Nephron progenitor cell (in vitro differentiated cells): ENCODE measurements around the gene RAB1B.

ENCODE experiments used
- DNase-seq: peaks from one replicate; pipeline ENCODE4 v3.0.0; 2021
- H3K27ac Mint-ChIP-seq: 2 replicates; pipeline ENCODE4 v1.8.0; 2021; ENCODE audit warnings: mild to moderate bottlenecking, moderate library complexity, mixed read lengths
- H3K27me3 Mint-ChIP-seq: 2 replicates; pipeline ENCODE4 v1.8.0; 2021; ENCODE audit warnings: mild to moderate bottlenecking, low read depth, mixed read lengths; ENCODE audit not compliant: poor library complexity
- H3K36me3 Mint-ChIP-seq: 2 replicates; pipeline ENCODE4 v1.8.0; 2021; ENCODE audit warnings: low read depth, mixed read lengths
- H3K4me1 Mint-ChIP-seq: 2 replicates; pipeline ENCODE4 v1.8.0; 2021; ENCODE audit warnings: mixed read lengths
- H3K4me3 Mint-ChIP-seq: 2 replicates; pipeline ENCODE4 v1.8.0; 2021; ENCODE audit warnings: mild to moderate bottlenecking, moderate library complexity, mixed read lengths
- H3K9me3 Mint-ChIP-seq: 2 replicates; pipeline ENCODE4 v1.8.0; 2021; ENCODE audit warnings: mild to moderate bottlenecking, moderate library complexity, mixed read lengths
- CTCF ChIP-seq: fragments of 200-600 bp; sonication (generic); IDR thresholded peaks from 2 replicates; pipeline ENCODE4 v1.5.0; 2021; ENCODE audit warnings: antibody characterized with exemption

RAB1B gene

GRCh38 chr11:66264383-66264782 lies 4.1 kb upstream of the RAB1B start:
- no peak for TF ChIP-seq CTCF
- Mint-ChIP-seq H3K27ac (no peak overlapping the region), H3K27me3 (no peaks in the 10 kb centered on the region), H3K4me3 (no peak overlapping the region), H3K9me3 (no peaks in the 10 kb centered on the region), H3K4me1 (peaks cover 20% of the 10 kb centered on the region), H3K36me3 (peaks cover 21% of the 10 kb centered on the region)
- DNase-seq: no peak

GRCh38 chr11:66264914-66265313 lies 3.5 kb upstream of the RAB1B start:
- DNase-seq: peak; percentile 44
- H3K4me3 Mint-ChIP-seq: no peak overlapping the region
- TF ChIP-seq CTCF: peak; percentile 39
- no peaks in the 10 kb centered on the region for H3K9me3 Mint-ChIP-seq
- H3K4me1 Mint-ChIP-seq: peaks cover 22% of the 10 kb centered on the region
- peaks cover 16% of the 10 kb centered on the region for H3K36me3 Mint-ChIP-seq
- H3K27me3 Mint-ChIP-seq: no peaks in the 10 kb centered on the region
- H3K27ac Mint-ChIP-seq: no peak overlapping the region

DNA sequence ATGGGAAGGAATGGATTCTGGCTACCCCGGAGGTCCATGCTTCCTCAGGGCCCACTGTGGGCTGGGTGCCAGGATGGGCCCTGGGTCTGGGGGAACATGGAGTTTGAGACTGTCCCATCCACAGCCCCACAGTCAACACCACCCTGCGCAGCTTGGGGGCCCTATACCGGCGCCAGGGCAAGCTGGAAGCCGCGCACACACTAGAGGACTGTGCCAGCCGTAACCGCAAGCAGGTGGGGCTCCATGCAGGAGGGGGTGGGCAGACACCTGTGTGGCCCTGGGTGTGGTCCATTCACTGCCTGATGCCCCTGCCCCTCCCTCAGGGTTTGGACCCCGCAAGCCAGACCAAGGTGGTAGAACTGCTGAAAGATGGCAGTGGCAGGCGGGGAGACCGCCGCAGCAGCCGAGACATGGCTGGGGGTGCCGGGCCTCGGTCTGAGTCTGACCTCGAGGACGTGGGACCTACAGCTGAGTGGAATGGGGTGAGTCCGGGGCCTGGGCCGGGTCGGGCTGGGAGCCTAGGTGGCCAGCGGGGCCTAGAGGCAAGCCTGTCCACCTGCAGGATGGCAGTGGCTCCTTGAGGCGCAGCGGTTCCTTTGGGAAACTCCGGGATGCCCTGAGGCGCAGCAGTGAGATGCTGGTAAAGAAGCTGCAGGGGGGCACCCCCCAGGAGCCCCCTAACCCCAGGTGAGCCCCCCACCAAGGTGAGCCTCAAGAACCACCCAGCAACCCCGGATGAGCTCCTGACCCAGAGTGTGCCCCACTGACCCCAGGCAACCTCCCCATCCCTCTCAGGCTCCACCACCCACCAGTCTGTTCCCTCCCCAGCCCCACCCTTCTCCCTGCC lies 2.7 kb upstream of the RAB1B start:
- TF ChIP-seq CTCF: no peak
- no peak overlapping the region for H3K27ac Mint-ChIP-seq
- DNase-seq: no peak
- H3K9me3 Mint-ChIP-seq: no peaks in the 10 kb centered on the region
- peaks cover 13% of the 10 kb centered on the region for H3K36me3 Mint-ChIP-seq
- no peaks in the 10 kb centered on the region for H3K27me3 Mint-ChIP-seq
- H3K4me1 Mint-ChIP-seq: peaks cover 25% of the 10 kb centered on the region
- no peak overlapping the region for H3K4me3 Mint-ChIP-seq

GRCh38 chr11:66266378-66267038 lies 1.9 kb upstream of the RAB1B start:
- Mint-ChIP-seq H3K27ac (no peak overlapping the region), H3K4me3 (peak overlapping the region; percentile 96), H3K36me3 (peaks cover 15% of the 10 kb centered on the region), H3K27me3 (no peaks in the 10 kb centered on the region), H3K9me3 (no peaks in the 10 kb centered on the region), H3K4me1 (peaks cover 25% of the 10 kb centered on the region)
- no peak for TF ChIP-seq CTCF
- no peak for DNase-seq

DNA sequence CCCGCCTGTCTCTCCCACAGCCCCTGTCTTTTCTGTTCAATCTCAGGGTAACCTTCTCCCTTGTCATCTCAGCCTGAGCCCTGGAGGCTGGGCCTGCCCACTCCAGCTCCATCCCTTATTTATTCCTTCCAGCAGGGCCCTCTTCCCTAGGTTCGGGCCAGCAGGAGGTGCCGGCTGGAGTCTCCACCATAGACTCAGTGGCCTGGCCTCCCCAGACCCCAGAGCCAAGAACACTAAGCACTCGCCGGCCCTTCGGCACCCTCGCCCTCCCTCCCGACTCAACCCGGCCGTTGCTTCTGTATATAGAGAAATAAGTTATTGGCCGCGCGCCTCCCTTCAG lies 1.4 kb upstream of the RAB1B start:
- Mint-ChIP-seq H3K27ac (peak overlapping the region; percentile 47), H3K4me1 (peaks cover 25% of the 10 kb centered on the region), H3K4me3 (peak overlapping the region; percentile 96), H3K27me3 (no peaks in the 10 kb centered on the region), H3K36me3 (peaks cover 20% of the 10 kb centered on the region), H3K9me3 (no peaks in the 10 kb centered on the region)
- no peak for DNase-seq
- no peak for TF ChIP-seq CTCF
